HepG2 (cell line): ENCODE results near the gene DDRGK1.

Experiments
- ATRX ChIP-seq: sonication (generic); formaldehyde crosslinking; IDR thresholded peaks from 2 replicates; pipeline ENCODE4 v1.4.0; 2020; ENCODE audit warnings: missing genetic modification reagents, borderline replicate concordance
- ETV6 ChIP-seq: sonication (generic); formaldehyde crosslinking; conservative IDR thresholded peaks from 2 replicates; pipeline ENCODE4 v1.4.0; 2020; ENCODE audit warnings: missing genetic modification reagents
- KDM5B ChIP-seq: sonication (generic); formaldehyde crosslinking; IDR thresholded peaks from 2 replicates; pipeline ENCODE4 v1.4.0; 2020; ENCODE audit warnings: missing genetic modification reagents, mild to moderate bottlenecking, borderline replicate concordance
- MXI1 ChIP-seq: IDR thresholded peaks from 3 replicates; pipeline ENCODE4 v1.6.1; 2012; ENCODE audit warnings: low read depth, low read length, inconsistent platforms, borderline replicate concordance
- POLR2A ChIP-seq, 2 experiments: IDR thresholded peaks; 2 replicates each; pipeline ENCODE4 v1.6.1; 2011; ENCODE audit warnings: low read depth in 2 of 2, low read length in 2 of 2, mild to moderate bottlenecking in 1 of 2, moderate library complexity in 1 of 2; ENCODE audit not compliant: insufficient read depth in 1 of 2
- RNF2 ChIP-seq: fragments of 450-650 bp; conservative IDR thresholded peaks from 2 replicates; pipeline ENCODE4 v1.6.1; 2016; ENCODE audit warnings: low read depth
- ZNF496 ChIP-seq: sonication (generic); formaldehyde crosslinking; IDR thresholded peaks from 2 replicates; pipeline ENCODE4 v1.8.1; 2023; ENCODE audit warnings: mild to moderate bottlenecking, moderate library complexity, missing genetic modification reagents; ENCODE audit not compliant: insufficient replicate concordance
- ZNF710 ChIP-seq: sonication (generic); formaldehyde crosslinking; IDR thresholded peaks from 2 replicates; pipeline ENCODE4 v1.5.0; 2020; ENCODE audit warnings: mild to moderate bottlenecking, missing genetic modification reagents, borderline replicate concordance
- TF ChIP-seq, protein P1 (sequence below): sonication (generic); formaldehyde crosslinking; IDR thresholded peaks from 2 replicates; pipeline ENCODE4 v1.5.0; 2020; ENCODE audit warnings: mild to moderate bottlenecking, missing genetic modification reagents, moderate library complexity
- TF ChIP-seq, protein P2 (sequence below): IDR thresholded peaks from 2 replicates; pipeline ENCODE4 v1.6.1; 2012; ENCODE audit warnings: inconsistent platforms

GRCh38 chr20:3174442-3175261, 29.8 kb downstream of the DDRGK1 start:
- TF ChIP-seq ATRX (CRISPR knock-in tag) = no peak
- no peak; the same call in 2 of the 3 replicates for TF ChIP-seq MXI1
- TF ChIP-seq RNF2 = no peak
- TF ChIP-seq, protein P1, sequence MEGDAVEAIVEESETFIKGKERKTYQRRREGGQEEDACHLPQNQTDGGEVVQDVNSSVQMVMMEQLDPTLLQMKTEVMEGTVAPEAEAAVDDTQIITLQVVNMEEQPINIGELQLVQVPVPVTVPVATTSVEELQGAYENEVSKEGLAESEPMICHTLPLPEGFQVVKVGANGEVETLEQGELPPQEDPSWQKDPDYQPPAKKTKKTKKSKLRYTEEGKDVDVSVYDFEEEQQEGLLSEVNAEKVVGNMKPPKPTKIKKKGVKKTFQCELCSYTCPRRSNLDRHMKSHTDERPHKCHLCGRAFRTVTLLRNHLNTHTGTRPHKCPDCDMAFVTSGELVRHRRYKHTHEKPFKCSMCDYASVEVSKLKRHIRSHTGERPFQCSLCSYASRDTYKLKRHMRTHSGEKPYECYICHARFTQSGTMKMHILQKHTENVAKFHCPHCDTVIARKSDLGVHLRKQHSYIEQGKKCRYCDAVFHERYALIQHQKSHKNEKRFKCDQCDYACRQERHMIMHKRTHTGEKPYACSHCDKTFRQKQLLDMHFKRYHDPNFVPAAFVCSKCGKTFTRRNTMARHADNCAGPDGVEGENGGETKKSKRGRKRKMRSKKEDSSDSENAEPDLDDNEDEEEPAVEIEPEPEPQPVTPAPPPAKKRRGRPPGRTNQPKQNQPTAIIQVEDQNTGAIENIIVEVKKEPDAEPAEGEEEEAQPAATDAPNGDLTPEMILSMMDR (CRISPR knock-in tag) = no peak
- TF ChIP-seq, protein P2, sequence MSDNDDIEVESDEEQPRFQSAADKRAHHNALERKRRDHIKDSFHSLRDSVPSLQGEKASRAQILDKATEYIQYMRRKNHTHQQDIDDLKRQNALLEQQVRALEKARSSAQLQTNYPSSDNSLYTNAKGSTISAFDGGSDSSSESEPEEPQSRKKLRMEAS = no peak
- TF ChIP-seq ZNF710 = no peak
- no peak for TF ChIP-seq ETV6 (CRISPR knock-in tag)
- TF ChIP-seq POLR2A (IDR thresholded peaks at IDR 0.05; ENCODE audit: insufficient read depth in 1 of 2, low read depth in 2 of 2, low read length in 2 of 2) = no peak
- no peak for TF ChIP-seq ZNF496 (CRISPR knock-in tag)
- no peak for TF ChIP-seq KDM5B
